ENCODE measurements around the gene PIK3R3. TPM values are rescaled to one million over a fixed set of nuclear protein-coding genes. Genes with fewer than 3 reads are reported as not detected.
"Not testable (repeated sequence)": the region's sequence is repeated elsewhere in the genome, so short reads cannot be mapped to it uniquely, and the experiment has no call there.

The PIK3R3 gene
- total RNA-seq, 1 donor from 2014 or later = 26.9 TPM

DNA sequence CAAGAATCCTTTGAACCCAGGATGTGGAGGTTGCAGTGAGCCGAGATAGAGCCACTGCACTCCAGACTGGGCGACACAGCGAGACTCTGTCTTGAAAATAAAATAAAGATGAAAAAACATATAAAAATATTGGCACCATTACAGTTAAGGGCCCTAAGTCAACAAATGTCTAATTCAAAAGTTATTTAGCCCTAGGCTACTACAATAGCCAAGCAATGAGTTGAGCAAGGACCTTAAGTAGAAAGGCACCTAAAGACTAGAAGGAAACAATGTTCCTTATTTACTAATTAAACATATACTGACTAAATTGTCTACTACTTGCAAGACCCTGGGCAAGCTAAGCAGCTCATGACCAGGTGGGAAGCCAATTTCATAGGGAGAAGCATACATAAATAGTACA lies 4.1 kb downstream of the PIK3R3 start:
- no peak for ATAC-seq (ENCODE audit: poor library complexity)
- intact Hi-C loops (cut with DNase I) = loop anchor here (10.0 kb wide), 1 partner anchor 84 kb away; no protein-coding TSS in a partner anchor
- DNase-seq = no peak

DNA sequence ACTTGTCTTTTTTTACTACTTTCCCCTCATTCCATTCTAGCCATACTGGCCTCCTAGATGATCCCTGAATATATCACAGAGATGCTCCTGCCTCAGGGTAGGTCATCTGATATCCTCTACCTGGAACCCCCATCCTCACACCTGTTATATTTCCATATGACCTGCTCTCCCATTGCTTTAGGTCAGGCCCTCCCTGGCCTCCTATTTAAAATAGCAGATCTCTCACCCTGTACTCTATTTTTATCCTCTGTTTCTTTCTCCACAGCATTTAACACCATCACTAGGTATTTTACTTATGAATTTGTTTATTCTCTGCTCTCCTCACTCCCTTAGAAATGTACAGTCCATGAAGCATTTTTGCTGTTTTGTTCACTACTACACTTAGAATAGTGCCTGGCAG lies 13.6 kb downstream of the PIK3R3 start:
- intact Hi-C loops (cut with DNase I) = no loop called here
- no peak for DNase-seq
- ATAC-seq (ENCODE audit: poor library complexity) = no peak

- intact Hi-C loops (cut with DNase I) = no loop called here
Observed at GRCh38 chr1:46117810-46118494, 14.5 kb downstream of the PIK3R3 start.

DNA sequence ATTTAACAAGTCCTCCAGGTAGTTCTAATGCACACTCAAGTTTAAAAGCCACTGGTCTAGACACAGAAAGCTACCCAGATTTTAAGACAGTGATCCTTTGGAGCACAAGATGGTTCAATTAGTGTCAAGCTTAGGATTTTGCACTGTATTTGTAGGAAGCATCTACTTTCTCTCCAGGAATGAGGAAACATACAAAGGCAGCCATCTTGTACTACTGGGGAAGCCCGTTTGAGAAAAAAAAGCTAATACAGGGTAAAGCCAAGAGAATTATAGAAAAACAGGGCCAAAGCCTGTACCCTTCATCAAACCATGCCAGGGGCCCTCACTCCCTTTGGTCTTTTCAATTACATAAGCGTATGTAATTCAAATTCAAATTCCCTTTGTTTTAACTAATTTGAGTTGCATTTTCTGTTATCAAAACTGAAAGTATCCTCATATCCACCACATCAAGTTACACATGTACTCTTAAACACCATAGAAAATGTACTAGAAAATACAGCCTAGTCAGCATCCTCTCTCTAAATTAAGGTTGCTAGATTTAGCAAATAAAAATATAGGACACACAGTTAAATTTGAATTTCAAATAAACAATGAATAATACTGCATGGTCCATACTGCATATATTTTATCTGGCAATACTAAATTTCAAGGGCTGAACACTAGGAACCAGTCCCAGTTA lies 17.4 kb downstream of the PIK3R3 start:
- DNase-seq = no peak
- ATAC-seq (ENCODE audit: poor library complexity) = no peak
- intact Hi-C loops (cut with DNase I) = no loop called here

More at GRCh38 chr1:46117810-46118494, 14.5 kb downstream of the PIK3R3 start:
- ATAC-seq (ENCODE audit: poor library complexity) (no peak), DNase-seq (no peak)

DNA sequence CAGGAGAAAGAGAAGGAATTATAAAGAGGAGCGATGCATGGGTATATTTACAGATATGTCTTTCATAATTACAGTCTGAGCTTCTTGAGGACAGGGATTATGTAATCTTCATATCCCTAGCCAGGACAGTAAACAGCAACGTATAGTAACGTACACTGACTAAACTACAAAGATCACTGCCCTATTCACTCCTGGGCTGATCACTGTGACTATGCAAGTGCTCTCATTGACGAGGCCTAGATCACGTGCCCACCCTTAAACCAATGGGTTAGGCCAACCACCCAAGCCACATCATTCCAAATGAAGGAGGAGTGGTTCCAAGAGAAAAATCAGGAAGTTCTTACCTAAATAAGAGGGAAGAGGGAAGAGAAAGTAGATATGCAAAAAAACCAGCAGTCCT lies 18.5 kb downstream of the PIK3R3 start:
- ATAC-seq (ENCODE audit: poor library complexity) = no peak
- intact Hi-C loops (cut with DNase I) = no loop called here
- no peak for DNase-seq

DNA sequence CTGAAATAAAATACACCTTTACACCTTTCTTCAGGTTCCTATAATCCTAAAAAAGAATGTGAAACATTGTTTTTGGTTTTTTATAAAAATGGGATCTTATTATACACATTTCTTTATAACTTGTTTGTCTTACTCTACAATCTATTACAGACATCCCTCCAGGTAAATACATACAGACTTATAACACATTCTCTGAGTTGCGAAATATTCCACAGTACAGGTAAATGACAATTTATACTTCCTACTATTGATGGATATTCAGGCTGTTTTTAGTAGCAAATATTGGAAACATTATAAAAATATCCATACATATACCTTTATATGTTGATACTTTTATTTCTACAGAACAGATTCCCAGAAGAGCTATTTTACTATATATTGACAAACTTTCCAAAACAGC lies 20.3 kb downstream of the PIK3R3 start:
- no peak for ATAC-seq (ENCODE audit: poor library complexity)
- intact Hi-C loops (cut with DNase I) = no loop called here
- DNase-seq = no peak

DNA sequence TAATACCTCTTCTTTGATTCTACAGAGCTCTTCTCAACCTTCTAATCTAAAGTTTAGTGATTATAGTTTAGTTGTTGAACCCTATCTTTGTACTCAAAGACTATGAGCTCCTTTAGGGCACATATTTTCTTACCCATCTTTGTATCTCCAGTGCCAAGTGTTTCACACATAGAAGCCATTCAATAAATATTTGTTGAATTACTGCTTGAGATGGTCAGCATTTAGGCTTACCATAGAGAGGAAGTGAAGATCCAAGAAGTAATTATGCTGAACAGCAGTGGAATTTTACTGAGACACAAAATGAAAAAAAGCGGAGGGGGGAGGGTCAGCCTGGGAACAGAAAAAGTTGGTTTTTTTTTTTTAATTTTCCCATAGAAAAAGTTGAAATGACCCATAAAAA lies 21.9 kb downstream of the PIK3R3 start:
- intact Hi-C loops (cut with DNase I) = no loop called here
- DNase-seq (no peak), ATAC-seq (ENCODE audit: poor library complexity) (no peak)

GRCh38 chr1:46102769-46103476 lies 29.5 kb downstream of the PIK3R3 start:
- ATAC-seq (ENCODE audit: poor library complexity) = no peak
- intact Hi-C loops (cut with DNase I) = no loop called here
- no peak for DNase-seq

DNA sequence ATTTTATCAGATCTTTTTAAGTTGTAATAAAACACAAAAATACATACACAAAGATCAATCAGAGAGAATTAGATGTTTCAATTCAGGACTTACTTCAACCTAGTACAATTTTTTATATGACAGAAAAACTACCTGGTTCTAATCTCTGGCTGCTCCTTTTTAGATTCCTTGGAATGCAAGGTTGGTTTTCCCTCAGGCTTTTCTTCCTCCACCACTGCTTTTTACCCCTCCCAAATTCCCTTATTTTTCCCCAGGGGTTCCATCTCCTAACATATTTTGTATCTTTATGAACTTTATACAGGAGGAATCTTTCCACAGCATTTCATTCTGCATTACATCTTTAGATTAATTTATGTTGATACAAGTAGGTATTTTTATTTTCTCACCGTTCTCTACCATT lies 33.2 kb downstream of the PIK3R3 start:
- no peak for ATAC-seq (ENCODE audit: poor library complexity)

GRCh38 chr1:46098027-46098712 lies 34.3 kb downstream of the PIK3R3 start:
- ATAC-seq (ENCODE audit: poor library complexity) (no peak), DNase-seq (no peak)
- intact Hi-C loops (cut with DNase I) = no loop called here

More for the DNA sequence above, 33.2 kb downstream of the PIK3R3 start:
- intact Hi-C loops (cut with DNase I) = no loop called here
- no peak for DNase-seq

GRCh38 chr1:46097149-46097472 lies 35.3 kb downstream of the PIK3R3 start:
- no peak for DNase-seq
- ATAC-seq (ENCODE audit: poor library complexity) = no peak
- intact Hi-C loops (cut with DNase I) = no loop called here

GRCh38 chr1:46096269-46097148 lies 35.9 kb downstream of the PIK3R3 start:
- intact Hi-C loops (cut with DNase I) = no loop called here
- no peak for ATAC-seq (ENCODE audit: poor library complexity)
- no peak for DNase-seq

- DNase-seq; intact Hi-C loops (cut with DNase I); ATAC-seq (ENCODE audit: poor library complexity): not testable (repeated sequence)
Observed at GRCh38 chr1:46095110-46095509, 37.3 kb downstream of the PIK3R3 start.

DNA sequence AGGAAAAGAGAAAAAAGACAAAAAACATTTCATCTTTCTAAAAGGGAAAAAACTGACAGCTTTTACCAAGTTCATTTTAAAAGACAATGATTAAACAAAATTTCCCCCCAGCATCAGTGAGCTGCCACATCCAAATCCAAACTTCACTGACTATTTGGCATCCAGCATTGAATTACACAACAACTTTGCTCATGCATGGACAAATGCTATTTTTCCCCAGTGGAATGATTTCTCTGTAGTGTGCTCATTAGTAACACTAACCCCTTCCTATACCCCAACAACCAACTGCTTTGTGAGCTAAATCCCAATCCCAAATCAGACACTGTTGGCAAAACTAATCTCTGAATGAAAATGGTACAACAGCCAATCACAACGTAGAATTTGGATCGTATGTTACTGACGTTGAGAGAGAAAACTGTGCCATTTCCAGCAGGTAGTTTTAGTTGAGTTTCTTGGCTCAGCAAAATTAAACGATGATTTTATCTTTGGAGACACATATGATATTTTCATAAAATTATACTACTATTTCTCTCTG lies 37.9 kb downstream of the PIK3R3 start:
- ATAC-seq (ENCODE audit: poor library complexity) (no peak), DNase-seq (no peak)
- intact Hi-C loops (cut with DNase I) = no loop called here

DNA sequence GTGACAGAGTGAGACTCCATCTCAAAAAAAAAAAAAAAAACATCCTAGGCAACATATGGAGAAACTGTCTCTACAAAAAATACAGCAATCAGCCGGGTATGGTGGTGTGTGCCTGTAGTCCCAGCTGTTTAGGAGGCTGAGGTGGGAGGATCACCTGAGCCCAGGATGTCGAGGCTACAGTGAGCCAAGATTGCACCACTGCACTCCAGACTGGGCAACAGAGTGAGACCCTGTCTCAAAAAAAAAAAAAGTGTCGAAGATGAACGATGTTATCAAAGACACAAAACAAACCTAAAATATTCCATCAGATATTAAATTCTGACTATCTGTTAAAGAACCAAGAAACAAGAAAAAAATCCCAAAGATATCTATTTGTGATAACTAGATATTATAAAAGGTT lies 38.6 kb downstream of the PIK3R3 start:
- ATAC-seq (ENCODE audit: poor library complexity); DNase-seq; intact Hi-C loops (cut with DNase I): not testable (repeated sequence)

DNA sequence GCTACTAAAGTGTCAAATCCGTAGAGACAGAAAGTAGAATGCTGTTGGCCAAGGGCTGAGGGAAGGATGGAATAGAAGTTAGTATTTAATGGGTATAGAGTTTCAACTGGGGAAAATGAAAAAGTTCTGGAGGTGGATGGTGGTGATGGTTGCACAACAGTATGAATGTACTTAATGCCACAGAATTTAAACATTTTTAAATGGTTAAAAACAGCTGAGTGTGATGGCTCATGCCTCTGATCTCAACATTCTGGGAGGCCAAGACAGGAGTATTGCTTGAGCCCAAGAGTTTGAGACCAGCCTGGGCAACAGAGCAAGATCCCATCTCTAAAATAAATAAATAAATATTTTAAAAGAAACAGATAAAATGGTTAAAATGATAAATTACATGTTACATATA lies 44.5 kb downstream of the PIK3R3 start:
- DNase-seq = no peak
- intact Hi-C loops (cut with DNase I) = no loop called here
- ATAC-seq (ENCODE audit: poor library complexity) = no peak

DNA sequence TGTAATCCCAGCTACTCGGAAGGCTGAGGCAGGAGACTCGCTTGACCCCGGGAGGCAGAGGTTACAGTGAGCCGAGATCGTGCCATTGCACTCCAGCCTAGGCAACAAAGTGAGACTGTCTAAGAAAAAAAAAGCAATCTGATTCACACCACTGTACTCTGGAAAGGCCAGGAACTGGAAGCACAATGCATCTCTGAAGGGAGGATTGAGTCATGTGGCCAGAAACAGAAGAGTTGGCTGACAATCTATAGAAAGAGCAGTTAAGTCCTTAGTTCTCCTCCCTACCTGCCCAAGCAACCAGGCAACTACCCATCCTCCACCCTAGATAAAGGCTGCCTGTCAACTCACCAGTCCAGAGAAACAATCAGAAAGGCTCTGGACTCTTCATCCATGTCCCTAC lies 45.9 kb downstream of the PIK3R3 start:
- intact Hi-C loops (cut with DNase I) = no loop called here
- no peak for DNase-seq
- no peak for ATAC-seq (ENCODE audit: poor library complexity)
